Measurements from ENCODE around the gene CHGA. TPM values are rescaled to one million over a fixed set of nuclear protein-coding genes. Genes with fewer than 3 reads are reported as not detected.

Gene CHGA
- total and polyA plus RNA-seq, 2 of the 8 experiments (the other 6 are each of a cell fraction or from before 2014, with no cell fraction given), result 17.5 to 28.2 TPM

DNA sequence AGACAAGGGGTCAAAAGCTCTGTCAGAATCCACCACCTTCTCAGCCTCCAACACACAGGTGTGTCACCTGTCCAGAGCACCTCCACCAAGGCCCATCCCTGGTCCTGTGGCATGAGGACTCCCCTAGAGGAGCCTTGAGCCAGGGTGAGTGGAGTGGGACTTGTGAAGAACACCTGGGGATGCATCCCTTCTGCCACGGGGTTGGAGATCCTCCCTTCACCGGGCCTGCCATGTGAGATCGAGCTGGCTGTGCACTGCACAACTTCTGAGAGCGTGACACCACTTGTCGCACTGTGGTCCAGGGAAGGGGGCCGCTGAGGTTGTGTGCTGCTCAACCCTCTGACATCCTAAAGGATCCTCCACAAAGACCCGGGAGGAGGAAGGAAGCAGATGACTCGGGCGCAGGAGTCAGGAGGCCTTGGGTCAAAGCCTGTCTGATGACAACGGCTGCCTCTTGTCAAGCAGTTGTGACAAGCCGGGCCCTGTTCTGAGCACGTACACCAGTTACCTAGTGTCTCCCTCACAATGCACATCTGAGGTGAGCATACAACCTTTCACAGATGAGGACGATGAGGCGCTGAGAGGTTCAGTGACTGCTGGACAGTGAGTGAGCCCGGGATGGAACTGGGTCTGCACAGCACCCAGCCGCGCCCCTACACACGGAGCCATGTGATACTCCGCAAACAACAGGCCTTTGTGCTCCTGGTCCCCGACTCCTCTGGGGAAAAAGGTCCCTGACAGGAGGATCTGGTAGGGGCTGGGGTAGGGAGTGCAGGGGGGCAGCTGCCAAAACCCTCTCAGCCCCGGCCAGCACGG lies 35.6 kb downstream of the CHGA start:
- no peaks in the 10 kb centered on the region for H3K9me3 ChIP-seq (ENCODE audit: insufficient read depth in 2 of 2, low read depth in 1 of 2, low read length in 1 of 2)
- no peak overlapping the region for H3K4me3 ChIP-seq (ENCODE audit: extremely low read depth in 1 of 4, insufficient read depth in 2 of 4, low read depth in 3 of 4, low read length in 4 of 4)
- H3K27ac ChIP-seq (ENCODE audit: low read depth, low read length), result no peak overlapping the region
- TF ChIP-seq EZH2 (IDR thresholded peaks at IDR 0.05; ENCODE audit: low read depth, low read length, severe bottlenecking), result no peak
- TF ChIP-seq SAP30 (IDR thresholded peaks at IDR 0.05; ENCODE audit: insufficient read depth, insufficient replicate concordance, low read length), result no peak
- TF ChIP-seq SP2 (IDR thresholded peaks at IDR 0.05; ENCODE audit: low read length), result no peak
- no peak for TF ChIP-seq KDM4A (IDR thresholded peaks at IDR 0.05; ENCODE audit: low read depth, low read length, severe bottlenecking)
- TF ChIP-seq, protein P1, sequence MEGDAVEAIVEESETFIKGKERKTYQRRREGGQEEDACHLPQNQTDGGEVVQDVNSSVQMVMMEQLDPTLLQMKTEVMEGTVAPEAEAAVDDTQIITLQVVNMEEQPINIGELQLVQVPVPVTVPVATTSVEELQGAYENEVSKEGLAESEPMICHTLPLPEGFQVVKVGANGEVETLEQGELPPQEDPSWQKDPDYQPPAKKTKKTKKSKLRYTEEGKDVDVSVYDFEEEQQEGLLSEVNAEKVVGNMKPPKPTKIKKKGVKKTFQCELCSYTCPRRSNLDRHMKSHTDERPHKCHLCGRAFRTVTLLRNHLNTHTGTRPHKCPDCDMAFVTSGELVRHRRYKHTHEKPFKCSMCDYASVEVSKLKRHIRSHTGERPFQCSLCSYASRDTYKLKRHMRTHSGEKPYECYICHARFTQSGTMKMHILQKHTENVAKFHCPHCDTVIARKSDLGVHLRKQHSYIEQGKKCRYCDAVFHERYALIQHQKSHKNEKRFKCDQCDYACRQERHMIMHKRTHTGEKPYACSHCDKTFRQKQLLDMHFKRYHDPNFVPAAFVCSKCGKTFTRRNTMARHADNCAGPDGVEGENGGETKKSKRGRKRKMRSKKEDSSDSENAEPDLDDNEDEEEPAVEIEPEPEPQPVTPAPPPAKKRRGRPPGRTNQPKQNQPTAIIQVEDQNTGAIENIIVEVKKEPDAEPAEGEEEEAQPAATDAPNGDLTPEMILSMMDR (IDR thresholded peaks at IDR 0.05; ENCODE audit: control extremely low read depth in 1 of 3, insufficient read depth in 1 of 3, low read depth in 1 of 3, low read length in 3 of 3), result no peak
- WGBS, 2 experiments (ENCODE audit: extremely low coverage in 1 of 2, insufficient coverage in 1 of 2, insufficient read length in 1 of 2, insufficient replicate concordance in 2 of 2, low coverage in 1 of 2, low lambda C conversion rate in 2 of 2, missing lambda C conversion rate in 1 of 2), result 90% methylated on average over 22 of the region's 22 CpGs; no CpG with 5 or more reads in 1 of the 2 experiments
- no peak overlapping the region for H2BK120ac ChIP-seq (replicated peaks; ENCODE audit: low read depth, low read length)
- ChIA-PET POLR2A (ENCODE audit: partially characterized antibody) (no interaction called here), CTCF (ENCODE audit: partially characterized antibody) (interaction anchor here (1.0 kb wide), 1 partner anchor 10 kb away, joined by 3 read pairs; no protein-coding TSS in a partner anchor)
- H2BK12ac ChIP-seq (ENCODE audit: low read depth, low read length), result no peak overlapping the region
- no peak overlapping the region; the same call in 1 of the 2 replicates for H2BK5ac ChIP-seq (ENCODE audit: low read depth, low read length)
- H3K14ac ChIP-seq (ENCODE audit: insufficient read length), result no peak overlapping the region
- H2BK15ac ChIP-seq (ENCODE audit: low read length), result no peak overlapping the region
- no peak overlapping the region for H3K4ac ChIP-seq (replicated peaks; ENCODE audit: insufficient read length, low read depth, low read length)
- H4K8ac ChIP-seq (ENCODE audit: extremely low read depth, insufficient read depth, low read length), result no peak overlapping the region
- H4K91ac ChIP-seq (replicated peaks; ENCODE audit: insufficient read length, low read length), result no peak overlapping the region
- H3K36me3 ChIP-seq (ENCODE audit: control insufficient read depth in 2 of 4, insufficient read depth in 4 of 4, low read length in 3 of 4), result peaks cover 2 to 16% (median 11%) of the 10 kb centered on the region in 4 experiments; a peak in 7 of 8 replicates
- no peak overlapping the region for H3K23ac ChIP-seq (ENCODE audit: insufficient read length)
- H3K27me3 ChIP-seq (replicated peaks in 1 of 4; ENCODE audit: control insufficient read depth in 3 of 4, extremely low read depth in 1 of 4, insufficient read depth in 3 of 4, low read length in 3 of 4), result no peaks in the 10 kb centered on the region
- H3K18ac ChIP-seq (ENCODE audit: extremely low read depth, low read length), result no peak overlapping the region
- no peak overlapping the region for H3K56ac ChIP-seq (replicated peaks; ENCODE audit: insufficient read length, low read depth, low read length)
- H3K9ac ChIP-seq (replicated peaks in 1 of 4; ENCODE audit: extremely low read depth in 1 of 4, low read depth in 3 of 4, low read length in 3 of 4), result no peak overlapping the region
- peaks cover 3 to 5% of the 10 kb centered on the region in 2 experiments for H4K20me1 ChIP-seq (replicated peaks in 1 of 2; ENCODE audit: control insufficient read depth in 1 of 2, insufficient read depth in 2 of 2, low read length in 2 of 2)
- peaks cover 0 to 4% of the 10 kb centered on the region in 2 experiments; a peak in 1 of 4 replicates for H3K79me2 ChIP-seq (ENCODE audit: control insufficient read depth in 1 of 2, insufficient read depth in 2 of 2, low read length in 2 of 2)
- H3K4me1 ChIP-seq (replicated peaks in 1 of 4; ENCODE audit: control insufficient read depth in 3 of 4, insufficient read depth in 4 of 4, low read length in 3 of 4), result peaks cover 0 to 3% (median under 1%) of the 10 kb centered on the region in 4 experiments; a peak in 2 of 7 replicates
- no peak overlapping the region for H2AFZ ChIP-seq (ENCODE audit: low read length)
- H2BK20ac ChIP-seq (ENCODE audit: low read length), result no peak overlapping the region
- DNase-seq (ENCODE audit: low read depth in 1 of 2, low spot score in 2 of 2) (no peak), FAIRE-seq (no peak)
- no peak overlapping the region for H2AK5ac ChIP-seq (ENCODE audit: low read depth, low read length)
- H3K4me2 ChIP-seq (ENCODE audit: insufficient read depth in 1 of 2, low read depth in 2 of 2, low read length in 2 of 2), result no peak overlapping the region
- no peaks in the 10 kb centered on the region for H3K23me2 ChIP-seq (ENCODE audit: low read depth, low read length)
- no peaks in the 10 kb centered on the region for H3K79me1 ChIP-seq (ENCODE audit: low read depth, low read length)
- H4K5ac ChIP-seq (ENCODE audit: insufficient read length, low read depth, low read length), result no peak overlapping the region

Measured in H1 (cell line).